Neural progenitor cell (in vitro differentiated cells): ENCODE data around the gene HYI.

ENCODE experiments used
- EZH2 ChIP-seq: fragments of 200-600 bp; sonication (generic); IDR thresholded peaks from 2 replicates; pipeline ENCODE4 v1.6.1; 2017; ENCODE audit warnings: antibody characterized with exemption, mild to moderate bottlenecking, moderate library complexity
- EZH2phosphoT487 ChIP-seq: fragments of 200-600 bp; sonication (generic); IDR thresholded peaks from 2 replicates; pipeline ENCODE4 v1.6.1; 2017; ENCODE audit warnings: antibody characterized with exemption
- TF ChIP-seq, protein P1 (sequence below): fragments of 200-600 bp; sonication (generic); IDR thresholded peaks from 2 replicates; pipeline ENCODE4 v1.5.1; 2017; ENCODE audit warnings: antibody characterized with exemption, mild to moderate bottlenecking

DNA sequence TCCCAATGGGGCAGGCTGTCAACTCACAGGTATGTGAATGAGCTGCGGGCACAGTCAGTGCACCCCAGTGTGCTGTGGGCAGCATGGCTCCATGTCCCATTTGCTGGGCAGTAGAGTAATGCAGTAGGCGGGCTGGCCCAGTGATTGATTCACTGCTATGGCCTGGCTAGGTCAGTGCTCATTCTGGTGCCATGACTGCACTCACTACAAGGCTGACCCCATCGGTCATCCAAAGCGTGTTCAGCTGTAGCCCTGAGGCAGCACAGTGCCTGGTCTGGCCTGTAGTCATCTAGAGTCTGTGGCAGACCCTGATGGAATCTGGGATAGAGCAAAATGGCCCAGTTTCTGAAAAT lies 7.4 kb downstream of the HYI start:
- TF ChIP-seq, protein P1, sequence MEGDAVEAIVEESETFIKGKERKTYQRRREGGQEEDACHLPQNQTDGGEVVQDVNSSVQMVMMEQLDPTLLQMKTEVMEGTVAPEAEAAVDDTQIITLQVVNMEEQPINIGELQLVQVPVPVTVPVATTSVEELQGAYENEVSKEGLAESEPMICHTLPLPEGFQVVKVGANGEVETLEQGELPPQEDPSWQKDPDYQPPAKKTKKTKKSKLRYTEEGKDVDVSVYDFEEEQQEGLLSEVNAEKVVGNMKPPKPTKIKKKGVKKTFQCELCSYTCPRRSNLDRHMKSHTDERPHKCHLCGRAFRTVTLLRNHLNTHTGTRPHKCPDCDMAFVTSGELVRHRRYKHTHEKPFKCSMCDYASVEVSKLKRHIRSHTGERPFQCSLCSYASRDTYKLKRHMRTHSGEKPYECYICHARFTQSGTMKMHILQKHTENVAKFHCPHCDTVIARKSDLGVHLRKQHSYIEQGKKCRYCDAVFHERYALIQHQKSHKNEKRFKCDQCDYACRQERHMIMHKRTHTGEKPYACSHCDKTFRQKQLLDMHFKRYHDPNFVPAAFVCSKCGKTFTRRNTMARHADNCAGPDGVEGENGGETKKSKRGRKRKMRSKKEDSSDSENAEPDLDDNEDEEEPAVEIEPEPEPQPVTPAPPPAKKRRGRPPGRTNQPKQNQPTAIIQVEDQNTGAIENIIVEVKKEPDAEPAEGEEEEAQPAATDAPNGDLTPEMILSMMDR: no peak
- no peak for TF ChIP-seq EZH2phosphoT487
- no peak for TF ChIP-seq EZH2
